NCI-H524 (cell line): ENCODE measurements around the gene IGSF9.

Experiments used
- DNase-seq, 2 experiments: peaks; one replicate each; lab custom pipeline; 2025; lab: John Stamatoyannopoulos, UW

Gene IGSF9

GRCh38 chr1:159897962-159898361 is 47.5 kb downstream of the IGSF9 start:
- DNase-seq: no peak

GRCh38 chr1:159896546-159896930 is 48.9 kb downstream of the IGSF9 start:
- DNase-seq: no peak

- DNase-seq: no peak
These were observed 49.4 kb downstream of the IGSF9 start for GRCh38 chr1:159895836-159896545.

- peak in 1 of 2 experiments; percentile 28 for DNase-seq
These were observed 50.1 kb downstream of the IGSF9 start for GRCh38 chr1:159895286-159895685.

DNA sequence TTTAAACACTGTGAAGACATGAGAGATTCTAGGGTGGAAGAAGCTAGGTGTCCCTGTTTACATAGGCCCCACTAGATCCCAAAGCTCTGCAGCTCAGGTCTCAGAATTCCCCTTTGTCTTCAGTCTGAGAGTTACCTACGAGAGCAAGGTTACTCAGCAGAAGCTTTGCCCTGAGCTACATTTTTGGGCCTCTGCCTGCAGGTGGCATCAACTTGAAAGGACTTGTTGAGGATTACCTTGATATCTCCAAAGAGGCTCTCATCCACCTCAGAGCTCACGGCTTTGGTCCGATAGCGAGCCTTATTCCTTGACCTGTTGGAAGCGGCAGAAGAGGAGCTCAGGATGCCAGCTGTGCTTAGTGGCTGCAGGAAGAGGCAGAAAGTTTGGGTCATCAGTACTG is 52.5 kb downstream of the IGSF9 start:
- DNase-seq: peak in 1 of 2 experiments; percentile 39

- DNase-seq: peak; percentile 54 to 85
These were observed 53.9 kb downstream of the IGSF9 start for GRCh38 chr1:159891275-159892157.

- no peak for DNase-seq
These were observed 55.0 kb downstream of the IGSF9 start for GRCh38 chr1:159890390-159890789.

GRCh38 chr1:159889821-159890252 is 55.6 kb downstream of the IGSF9 start:
- DNase-seq: peak in 1 of 2 experiments; percentile 5

DNA sequence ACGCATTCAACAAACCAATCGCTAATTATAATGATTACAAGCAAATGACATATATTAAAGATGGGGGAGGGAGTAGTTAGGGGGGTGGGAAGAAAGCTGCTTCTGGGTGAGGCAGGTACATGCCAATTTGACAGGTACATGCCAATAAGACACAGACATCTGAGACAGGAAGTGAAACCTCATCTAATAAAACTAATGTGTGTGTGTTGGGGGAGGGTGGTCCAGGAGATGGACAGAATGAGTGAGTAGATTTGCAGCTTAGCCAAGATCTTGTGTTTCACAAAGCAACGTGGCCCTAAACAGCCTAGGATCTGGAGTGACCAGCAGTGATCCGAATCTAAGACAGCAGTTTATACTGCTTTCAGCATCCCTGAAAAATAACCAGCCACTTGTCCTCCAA is 56.2 kb downstream of the IGSF9 start:
- DNase-seq: no peak

GRCh38 chr1:159884296-159884695 is 61.1 kb downstream of the IGSF9 start:
- peak in 1 of 2 experiments; percentile 66 for DNase-seq

DNA sequence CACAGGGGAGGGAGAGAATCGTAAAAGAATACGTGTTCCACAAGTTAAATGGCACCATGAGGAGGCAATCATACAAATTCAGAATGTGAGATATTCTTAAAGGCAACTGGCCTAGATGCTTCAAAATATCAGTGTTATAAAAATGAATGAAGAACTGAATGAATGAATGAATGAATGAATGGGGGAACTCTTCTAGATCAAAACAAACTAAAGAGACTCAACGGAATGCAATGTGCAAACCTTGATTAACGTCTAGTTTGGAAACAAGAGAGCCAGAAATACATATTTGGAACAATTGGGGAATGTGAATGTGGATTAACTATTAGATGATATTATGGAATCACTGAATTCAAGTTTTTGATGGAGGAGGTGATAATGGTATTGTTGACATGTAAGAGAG is 62.3 kb downstream of the IGSF9 start:
- no peak for DNase-seq

DNA sequence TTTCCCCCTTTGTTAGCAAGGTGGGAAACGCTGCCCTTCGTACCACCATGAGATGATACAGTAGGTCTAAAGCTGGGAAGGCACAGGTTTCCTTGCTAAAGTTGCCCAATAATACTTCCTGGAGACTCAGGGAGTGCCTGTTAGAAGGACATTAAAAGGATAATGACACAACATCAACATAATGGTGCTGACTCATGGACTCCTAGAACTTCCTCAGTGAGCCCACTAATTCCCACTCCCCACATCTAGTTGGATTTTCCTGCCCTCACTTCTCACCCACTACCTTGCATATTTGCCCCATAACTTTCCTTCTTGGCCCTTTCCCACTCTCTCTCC is 62.9 kb downstream of the IGSF9 start:
- DNase-seq: no peak

GRCh38 chr1:159881622-159882526 is 63.5 kb downstream of the IGSF9 start:
- peak; percentile 49 to 94 for DNase-seq

- no peak for DNase-seq
These were observed 65.0 kb downstream of the IGSF9 start for GRCh38 chr1:159880430-159880829.

DNA sequence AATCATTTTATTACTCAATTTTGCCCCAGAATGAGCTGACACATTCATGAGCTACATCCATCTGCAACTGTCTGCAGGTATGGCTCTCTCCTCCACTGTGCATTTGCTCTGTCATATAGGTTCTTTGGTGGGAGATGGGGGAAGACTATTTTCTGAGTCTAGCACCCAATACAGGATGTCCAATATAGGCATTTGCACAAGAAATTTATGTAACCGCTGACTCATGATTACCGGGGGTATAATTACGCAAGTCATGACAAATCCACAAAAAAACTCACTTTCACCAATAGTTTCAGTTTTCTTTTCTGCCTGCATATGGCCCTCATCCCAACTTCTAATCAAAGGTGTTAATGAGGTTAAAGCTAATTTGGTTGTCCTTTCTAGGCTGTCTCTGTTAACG is 65.4 kb downstream of the IGSF9 start:
- DNase-seq: no peak

GRCh38 chr1:159879136-159879535 is 66.3 kb downstream of the IGSF9 start:
- no peak for DNase-seq

- DNase-seq: peak; percentile 20 to 66
These were observed 67.5 kb downstream of the IGSF9 start for GRCh38 chr1:159877695-159878444.
